Activated CD4-positive, alpha-beta memory T cell treated with anti-CD3 and anti-CD28 coated beads for 36 hours (primary cell): Measurements from ENCODE around the gene DDIT4. TPM values are rescaled to one million over a fixed set of nuclear protein-coding genes. Genes with fewer than 3 reads are reported as not detected.

Source experiments
- CTCF ChIA-PET: fragments of 350-600 bp; sonication (Branson Sonifier 250); formaldehyde crosslinking; loops from one replicate; lab custom pipeline; 2021; ENCODE audit warnings: antibody characterized with exemption, inconsistent platforms; lab: Charles Lee
- POLR2A ChIA-PET: fragments of 350-600 bp; sonication (Branson Sonifier 250); formaldehyde crosslinking; loops from one replicate; lab custom pipeline; 2021; ENCODE audit warnings: antibody characterized with exemption; lab: Charles Lee
- DNase-seq: peaks from one replicate; pipeline ENCODE4 v3.0.0-alpha.2; 2020
- H3K27ac Mint-ChIP-seq: one replicate; pipeline ENCODE4 v1.8.0; 2021; ENCODE audit warnings: mixed read lengths
- H3K27me3 Mint-ChIP-seq: one replicate; pipeline ENCODE4 v1.8.0; 2021; ENCODE audit warnings: mixed read lengths
- H3K36me3 Mint-ChIP-seq: one replicate; pipeline ENCODE4 v1.8.0; 2021; ENCODE audit warnings: mixed read lengths
- H3K4me1 Mint-ChIP-seq: one replicate; pipeline ENCODE4 v1.8.0; 2021; ENCODE audit warnings: low read depth, mixed read lengths
- H3K4me3 Mint-ChIP-seq: one replicate; pipeline ENCODE4 v1.8.0; 2021; ENCODE audit warnings: mild to moderate bottlenecking, mixed read lengths
- H3K9me3 Mint-ChIP-seq: one replicate; pipeline ENCODE4 v1.8.0; 2021; ENCODE audit warnings: mixed read lengths
- intact Hi-C: fragments of 100-400 bp; cut with micrococcal nuclease; formaldehyde crosslinking; loops from one replicate; pipeline ENCODE4 v1.15.1; 2023
- total RNA-seq, 2 experiments: library from RNA; stranded (reverse); gene quantifications; one replicate each; pipeline ENCODE4 v1.2.3, GENCODE V29; 2021

Gene DDIT4
- total RNA-seq, 2 experiments from 2014 or later, result 637 TPM

DNA sequence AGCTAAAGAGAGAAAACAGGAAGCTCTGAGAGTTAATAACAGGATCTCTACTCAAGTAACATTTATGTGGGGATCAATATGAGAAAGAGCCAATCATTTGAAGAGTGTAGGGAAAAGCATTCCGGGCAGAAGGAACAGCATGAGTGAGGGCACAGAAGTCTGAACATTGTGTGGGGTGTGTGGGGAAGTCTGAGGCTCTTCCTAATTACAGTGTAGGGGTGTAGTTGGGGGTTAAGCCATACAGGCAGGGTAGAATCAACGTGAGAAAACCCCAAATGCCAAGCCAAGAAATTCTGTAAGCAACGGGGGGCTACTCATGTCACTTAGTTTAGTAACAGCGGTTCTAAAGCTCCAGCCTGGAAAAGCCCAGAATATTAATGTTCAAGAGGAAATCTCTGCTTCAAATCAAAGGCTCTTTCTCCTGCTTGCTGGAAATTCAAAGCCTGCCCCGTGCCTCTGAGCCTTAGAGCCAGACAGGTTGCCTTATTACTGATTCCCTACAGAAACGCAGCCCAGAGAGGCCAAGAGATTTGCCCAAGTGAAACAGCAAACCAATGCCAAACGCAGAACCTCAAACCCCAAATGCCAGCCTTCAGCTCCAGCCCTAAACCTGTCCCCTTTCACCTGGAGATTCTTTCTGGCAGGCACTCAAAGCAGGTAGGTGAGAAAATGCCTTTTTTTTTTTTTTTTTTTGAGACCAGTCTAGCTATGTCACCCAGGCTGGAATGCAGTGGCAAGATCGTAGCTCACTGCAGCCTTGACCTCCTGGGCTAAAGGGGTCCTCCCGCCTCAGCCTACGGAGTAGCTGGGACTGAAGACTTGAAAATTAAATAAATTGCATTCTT, 44.9 kb downstream of the DDIT4 start:
- Mint-ChIP-seq H3K36me3 (peaks cover 14% of the 10 kb centered on the region), H3K27ac (peak overlapping the region; percentile 100), H3K9me3 (no peaks in the 10 kb centered on the region), H3K4me3 (peak overlapping the region; percentile 76), H3K4me1 (peaks cover 71% of the 10 kb centered on the region), H3K27me3 (no peaks in the 10 kb centered on the region)
- peak; percentile 31 for DNase-seq
- intact Hi-C loops, result no loop called here
- POLR2A ChIA-PET, result interaction anchor here (1.2 to 9.4 kb wide), 10 partner anchors 8 to 71 kb away, joined by 3 to 219 read pairs (median 34); partner anchors contain the start of gene DDIT4
- CTCF ChIA-PET, result interaction anchor here (0.6 to 6.3 kb wide), 6 partner anchors 10 to 270 kb away, joined by 3 to 67 read pairs (median 8); no protein-coding TSS in a partner anchor

- Mint-ChIP-seq H3K36me3 (peaks cover 14% of the 10 kb centered on the region), H3K27ac (peak overlapping the region; percentile 100), H3K9me3 (no peaks in the 10 kb centered on the region), H3K4me1 (peaks cover 79% of the 10 kb centered on the region), H3K4me3 (peak overlapping the region; percentile 85), H3K27me3 (no peaks in the 10 kb centered on the region)
- DNase-seq, result peak; percentile 93
- intact Hi-C loops, result loop anchor here (1.0 to 2.0 kb wide), 6 partner anchors 12 to 58 kb away; partner anchors contain the start of gene DDIT4
- ChIA-PET POLR2A (interaction anchor here (0.6 to 9.4 kb wide), 16 partner anchors 8 to 1589 kb away, joined by 3 to 219 read pairs (median 12); partner anchors contain the start of genes ANAPC16, ASCC1, DDIT4 and MCU), CTCF (interaction anchor here (1.0 to 6.3 kb wide), 9 partner anchors 11 to 46 kb away, joined by 3 to 67 read pairs (median 11); partner anchors contain the start of gene DDIT4)
Observed at GRCh38 chr10:72319416-72320254, 45.9 kb downstream of the DDIT4 start.

DNA sequence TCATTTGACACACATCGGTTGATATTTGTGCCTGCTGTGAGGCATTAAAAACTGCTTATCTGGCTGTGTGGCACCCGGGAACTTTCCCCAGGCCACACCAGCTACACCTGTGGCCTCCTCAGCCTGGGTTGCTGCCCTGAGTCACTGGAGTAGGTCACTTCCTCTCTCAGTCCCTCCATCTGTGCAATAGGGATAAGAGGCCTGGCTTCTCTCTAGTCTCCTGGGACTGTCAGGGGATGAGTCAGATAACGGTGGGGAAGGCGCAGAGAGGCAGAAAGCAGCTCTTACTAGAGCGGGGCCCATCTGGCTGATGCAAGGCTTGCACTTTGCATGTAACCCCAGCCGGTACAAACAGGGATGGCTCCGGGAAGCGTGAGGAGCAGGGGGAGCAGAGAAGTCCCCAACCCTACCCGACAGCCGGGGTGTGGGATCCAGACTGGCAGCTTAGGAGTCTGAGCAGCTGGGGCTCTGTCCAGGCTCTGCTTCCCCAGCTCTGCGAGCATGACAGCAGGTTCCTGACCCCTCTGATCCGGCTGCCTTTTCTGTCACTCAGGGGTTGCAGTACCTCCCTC, 47.0 kb downstream of the DDIT4 start:
- Mint-ChIP-seq H3K27ac (peak overlapping the region; percentile 100), H3K4me1 (peaks cover 78% of the 10 kb centered on the region), H3K27me3 (no peaks in the 10 kb centered on the region), H3K4me3 (peak overlapping the region; percentile 85), H3K9me3 (no peaks in the 10 kb centered on the region), H3K36me3 (peaks cover 14% of the 10 kb centered on the region)
- ChIA-PET POLR2A (interaction anchor here (0.8 to 9.4 kb wide), 14 partner anchors 9 to 232 kb away, joined by 3 to 219 read pairs (median 22); partner anchors contain the start of genes ANAPC16, ASCC1, DDIT4 and SPOCK2), CTCF (interaction anchor here (0.7 to 6.3 kb wide), 13 partner anchors 12 to 98 kb away, joined by 3 to 67 read pairs (median 4); partner anchors contain the start of gene DDIT4)
- DNase-seq, result peak; percentile 91
- intact Hi-C loops, result loop anchor here (1.0 to 2.0 kb wide), 6 partner anchors 11 to 59 kb away; partner anchors contain the start of gene DDIT4

DNA sequence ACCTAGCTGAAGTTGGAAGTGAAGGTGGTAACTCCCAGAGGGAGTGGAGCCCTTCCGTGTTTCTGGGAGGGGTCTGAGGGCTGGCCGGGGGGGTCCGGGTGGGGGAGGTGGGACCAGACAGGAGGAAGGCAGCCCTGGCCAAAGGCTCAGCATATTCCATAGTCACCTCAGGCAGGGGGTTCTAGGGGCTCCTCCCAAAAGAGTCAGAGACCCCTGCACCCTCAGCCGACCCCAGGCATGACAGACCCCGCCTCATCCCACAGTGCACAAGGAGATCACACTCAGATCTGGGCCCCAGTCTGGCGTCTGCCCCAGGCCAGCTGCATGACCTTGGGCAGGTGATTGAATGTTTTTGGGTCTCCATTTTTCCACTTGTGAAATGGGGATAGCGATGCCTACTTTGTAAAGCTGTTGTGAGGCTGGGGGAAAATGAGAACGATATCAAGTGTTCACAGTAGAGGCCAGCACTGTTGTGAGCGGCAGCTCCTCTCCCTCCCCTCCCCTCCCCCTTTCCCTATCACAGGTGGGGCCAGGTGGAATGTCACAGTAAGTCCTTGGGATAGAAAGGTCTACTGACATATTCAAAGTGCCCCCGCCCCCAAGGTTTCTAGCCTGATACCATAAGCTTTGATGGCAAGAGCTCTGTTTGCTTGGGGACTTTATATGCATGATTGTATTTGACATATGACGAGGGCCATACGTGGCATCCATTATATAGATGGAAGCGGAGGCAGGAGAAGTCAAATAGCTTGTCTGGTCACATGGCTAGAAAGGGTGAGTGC, 47.7 kb downstream of the DDIT4 start:
- Mint-ChIP-seq H3K9me3 (peaks cover 1% of the 10 kb centered on the region), H3K36me3 (peaks cover 10% of the 10 kb centered on the region), H3K4me3 (peak overlapping the region; percentile 85), H3K4me1 (peaks cover 72% of the 10 kb centered on the region), H3K27ac (peak overlapping the region; percentile 100), H3K27me3 (no peaks in the 10 kb centered on the region)
- DNase-seq, result peak; percentile 25
- intact Hi-C loops, result loop anchor here (2.0 kb wide), 1 partner anchor 49 kb away; the partner anchor contains the start of gene DDIT4
- ChIA-PET POLR2A (interaction anchor here (0.8 to 9.4 kb wide), 15 partner anchors 8 to 233 kb away, joined by 3 to 219 read pairs (median 17); partner anchors contain the start of genes ANAPC16, ASCC1, DDIT4 and SPOCK2), CTCF (interaction anchor here (0.8 to 6.3 kb wide), 11 partner anchors 12 to 99 kb away, joined by 3 to 67 read pairs (median 8); no protein-coding TSS in a partner anchor)

GRCh38 chr10:72322030-72322279, 48.2 kb downstream of the DDIT4 start:
- POLR2A ChIA-PET, result interaction anchor here (1.8 to 9.4 kb wide), 8 partner anchors 10 to 74 kb away, joined by 8 to 219 read pairs (median 40); partner anchors contain the start of gene DDIT4
- DNase-seq, result no peak
- H3K4me3 Mint-ChIP-seq, result peak overlapping the region; percentile 59
- intact Hi-C loops, result no loop called here
- peaks cover 5% of the 10 kb centered on the region for H3K9me3 Mint-ChIP-seq
- CTCF ChIA-PET, result interaction anchor here (1.6 to 6.3 kb wide), 4 partner anchors 12 to 46 kb away, joined by 4 to 67 read pairs (median 20); no protein-coding TSS in a partner anchor
- peaks cover 16% of the 10 kb centered on the region for H3K36me3 Mint-ChIP-seq
- peaks cover 4% of the 10 kb centered on the region for H3K27me3 Mint-ChIP-seq
- H3K27ac Mint-ChIP-seq, result peak overlapping the region; percentile 100
- peaks cover 72% of the 10 kb centered on the region for H3K4me1 Mint-ChIP-seq

DNA sequence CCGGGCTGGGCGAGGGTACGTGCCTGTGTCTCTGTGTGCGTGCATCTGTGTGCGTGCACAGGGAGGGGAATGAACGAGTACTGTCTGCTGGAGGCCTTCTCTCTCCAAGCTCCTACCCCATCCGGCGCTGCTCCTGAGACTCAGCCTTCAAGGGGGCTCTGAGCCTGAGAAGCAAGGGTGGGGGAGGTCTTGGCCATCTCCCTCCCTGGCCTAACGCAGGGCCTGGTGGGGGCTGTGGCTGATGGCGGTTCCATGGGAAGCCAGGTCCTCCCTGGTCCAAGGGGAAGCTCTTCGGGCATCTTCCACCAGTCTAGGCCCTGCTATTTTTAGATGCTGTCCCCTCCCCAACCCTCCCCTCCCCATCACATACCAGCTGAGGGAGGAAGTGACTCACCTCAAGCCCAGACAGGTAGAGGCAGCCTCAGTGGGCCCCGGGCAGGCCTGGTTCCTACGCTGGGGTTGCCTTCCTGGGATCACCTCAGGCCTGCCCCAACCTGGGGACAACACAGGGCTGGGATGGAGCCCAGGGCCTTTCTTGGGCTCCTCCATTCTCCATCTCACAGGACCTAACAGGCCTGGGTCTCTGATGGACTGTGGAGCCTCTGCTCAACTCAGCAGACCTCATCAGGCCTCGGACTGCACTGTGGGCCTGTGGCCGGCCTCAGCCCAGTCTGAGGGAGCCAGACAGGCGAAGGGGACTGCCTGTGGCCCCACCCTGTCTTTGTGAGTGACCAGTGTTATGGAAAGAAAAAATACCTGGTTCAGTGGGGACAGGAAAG, 48.7 kb downstream of the DDIT4 start:
- peaks cover 5% of the 10 kb centered on the region for H3K9me3 Mint-ChIP-seq
- H3K4me3 Mint-ChIP-seq, result peak overlapping the region; percentile 59
- H3K27me3 Mint-ChIP-seq, result peaks cover 5% of the 10 kb centered on the region
- ChIA-PET POLR2A (interaction anchor here (1.8 to 9.4 kb wide), 5 partner anchors 12 to 61 kb away, joined by 9 to 219 read pairs (median 85); partner anchors contain the start of gene DDIT4), CTCF (interaction anchor here (1.6 to 6.3 kb wide), 4 partner anchors 11 to 47 kb away, joined by 4 to 67 read pairs (median 20); no protein-coding TSS in a partner anchor)
- H3K4me1 Mint-ChIP-seq, result peaks cover 68% of the 10 kb centered on the region
- intact Hi-C loops, result no loop called here
- DNase-seq, result peak; percentile 79
- peaks cover 12% of the 10 kb centered on the region for H3K36me3 Mint-ChIP-seq
- H3K27ac Mint-ChIP-seq, result peak overlapping the region; percentile 100

DNA sequence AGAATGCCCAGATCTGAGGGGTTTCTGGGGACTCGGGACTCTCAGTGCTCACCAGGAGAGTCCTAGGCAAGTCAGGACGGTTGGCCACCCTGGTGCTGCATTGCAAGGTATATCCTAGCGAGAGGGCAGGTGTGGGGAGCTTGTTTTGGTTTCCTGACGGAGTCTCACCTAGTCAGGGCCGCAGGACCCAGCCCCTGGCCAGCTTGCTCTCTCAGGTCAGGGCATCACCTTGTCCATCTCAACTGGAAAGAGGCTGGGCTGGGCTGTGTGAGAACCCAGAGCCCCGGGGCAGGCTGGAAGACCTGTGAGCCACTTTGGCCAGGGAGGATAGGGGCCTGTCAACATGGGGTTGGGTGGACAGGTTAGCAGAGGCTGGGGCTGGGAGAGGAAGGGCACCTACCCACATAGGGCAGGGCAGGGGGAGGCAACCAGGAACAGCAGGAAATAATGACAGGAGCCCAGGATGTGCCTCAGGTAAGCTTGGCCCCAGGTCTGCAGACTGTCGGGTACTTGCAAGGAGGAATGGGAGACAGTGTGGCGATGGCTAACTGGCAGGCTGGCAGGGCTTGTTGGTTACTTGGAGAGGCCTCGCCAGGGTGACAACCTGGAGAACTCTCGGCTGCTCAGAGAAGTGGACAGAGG, 49.5 kb downstream of the DDIT4 start:
- ChIA-PET CTCF (interaction anchor here (1.6 to 6.3 kb wide), 3 partner anchors 11 to 31 kb away, joined by 4 to 67 read pairs (median 15); no protein-coding TSS in a partner anchor), POLR2A (interaction anchor here (0.7 to 9.4 kb wide), 6 partner anchors 9 to 107 kb away, joined by 3 to 219 read pairs (median 47); partner anchors contain the start of genes ANAPC16, ASCC1 and DDIT4)
- peaks cover 70% of the 10 kb centered on the region for H3K4me1 Mint-ChIP-seq
- H3K9me3 Mint-ChIP-seq, result peaks cover 5% of the 10 kb centered on the region
- peaks cover 17% of the 10 kb centered on the region for H3K36me3 Mint-ChIP-seq
- no peak overlapping the region for H3K4me3 Mint-ChIP-seq
- DNase-seq, result no peak
- H3K27me3 Mint-ChIP-seq, result peaks cover 5% of the 10 kb centered on the region
- intact Hi-C loops, result no loop called here
- peak overlapping the region; percentile 100 for H3K27ac Mint-ChIP-seq

GRCh38 chr10:72323771-72324191, 50.1 kb downstream of the DDIT4 start:
- ChIA-PET CTCF (interaction anchor here (6.3 kb wide), 1 partner anchor 10 kb away, joined by 67 read pairs; no protein-coding TSS in a partner anchor), POLR2A (interaction anchor here (0.7 to 9.4 kb wide), 4 partner anchors 8 to 108 kb away, joined by 3 to 219 read pairs (median 62); partner anchors contain the start of genes ANAPC16, ASCC1 and DDIT4)
- intact Hi-C loops, result no loop called here
- Mint-ChIP-seq H3K27me3 (peaks cover 5% of the 10 kb centered on the region), H3K27ac (peak overlapping the region; percentile 100), H3K4me3 (no peak overlapping the region), H3K4me1 (peaks cover 69% of the 10 kb centered on the region), H3K36me3 (peaks cover 16% of the 10 kb centered on the region), H3K9me3 (peaks cover 5% of the 10 kb centered on the region)
- no peak for DNase-seq
